ENCODE data around the gene CAVIN2.

CAVIN2 gene, protein sequence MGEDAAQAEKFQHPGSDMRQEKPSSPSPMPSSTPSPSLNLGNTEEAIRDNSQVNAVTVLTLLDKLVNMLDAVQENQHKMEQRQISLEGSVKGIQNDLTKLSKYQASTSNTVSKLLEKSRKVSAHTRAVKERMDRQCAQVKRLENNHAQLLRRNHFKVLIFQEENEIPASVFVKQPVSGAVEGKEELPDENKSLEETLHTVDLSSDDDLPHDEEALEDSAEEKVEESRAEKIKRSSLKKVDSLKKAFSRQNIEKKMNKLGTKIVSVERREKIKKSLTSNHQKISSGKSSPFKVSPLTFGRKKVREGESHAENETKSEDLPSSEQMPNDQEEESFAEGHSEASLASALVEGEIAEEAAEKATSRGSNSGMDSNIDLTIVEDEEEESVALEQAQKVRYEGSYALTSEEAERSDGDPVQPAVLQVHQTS

DNA sequence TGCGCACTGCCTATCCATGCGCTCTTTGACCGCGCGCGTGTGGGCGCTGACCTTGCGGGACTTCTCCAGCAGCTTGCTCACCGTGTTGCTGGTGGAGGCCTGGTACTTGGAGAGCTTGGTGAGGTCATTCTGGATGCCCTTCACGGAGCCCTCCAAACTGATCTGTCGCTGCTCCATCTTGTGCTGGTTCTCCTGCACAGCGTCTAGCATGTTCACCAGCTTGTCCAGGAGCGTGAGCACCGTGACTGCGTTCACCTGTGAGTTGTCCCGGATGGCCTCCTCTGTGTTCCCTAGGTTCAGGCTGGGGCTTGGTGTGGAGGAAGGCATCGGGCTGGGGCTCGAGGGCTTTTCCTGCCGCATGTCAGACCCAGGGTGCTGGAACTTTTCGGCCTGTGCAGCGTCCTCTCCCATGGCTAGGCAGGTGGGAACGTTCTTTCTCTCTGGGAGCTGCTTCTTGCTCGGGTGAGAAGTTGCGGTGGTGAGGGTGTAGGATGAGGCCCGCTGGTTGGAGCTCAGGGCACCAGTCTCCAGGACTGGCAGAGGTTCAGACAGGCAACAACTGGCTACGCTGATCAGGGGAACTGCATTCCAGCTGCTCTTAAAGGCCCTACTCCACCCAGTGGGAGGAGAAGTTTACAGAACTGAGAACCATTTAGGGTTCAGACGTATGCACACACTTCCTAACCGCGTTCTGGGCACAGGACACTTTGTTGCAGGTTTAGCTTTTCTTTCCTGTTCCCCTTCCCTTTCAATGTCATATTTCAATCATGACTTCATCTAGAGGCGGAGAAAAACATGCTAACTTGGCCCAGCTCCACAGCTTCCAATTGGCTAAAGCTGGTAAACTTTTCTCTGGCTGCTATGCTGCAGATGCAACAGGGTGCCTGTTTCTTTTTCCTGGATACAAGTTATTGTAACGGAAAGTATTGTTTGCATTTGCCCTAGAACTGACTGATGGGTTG is at the start of gene CAVIN2:
CAVIN2 (minus strand) TSS at position 574 of the 962 bp plus-strand sequence; CDS start at position 411, 163 bp downstream.
- ChIA-PET POLR2A (ENCODE audit: low non-redundant PET) (no interaction called here), CTCF (no interaction called here)
- peak; percentile 69 for DNase-seq (ENCODE audit: low spot score)
- TF ChIP-seq, protein P1, sequence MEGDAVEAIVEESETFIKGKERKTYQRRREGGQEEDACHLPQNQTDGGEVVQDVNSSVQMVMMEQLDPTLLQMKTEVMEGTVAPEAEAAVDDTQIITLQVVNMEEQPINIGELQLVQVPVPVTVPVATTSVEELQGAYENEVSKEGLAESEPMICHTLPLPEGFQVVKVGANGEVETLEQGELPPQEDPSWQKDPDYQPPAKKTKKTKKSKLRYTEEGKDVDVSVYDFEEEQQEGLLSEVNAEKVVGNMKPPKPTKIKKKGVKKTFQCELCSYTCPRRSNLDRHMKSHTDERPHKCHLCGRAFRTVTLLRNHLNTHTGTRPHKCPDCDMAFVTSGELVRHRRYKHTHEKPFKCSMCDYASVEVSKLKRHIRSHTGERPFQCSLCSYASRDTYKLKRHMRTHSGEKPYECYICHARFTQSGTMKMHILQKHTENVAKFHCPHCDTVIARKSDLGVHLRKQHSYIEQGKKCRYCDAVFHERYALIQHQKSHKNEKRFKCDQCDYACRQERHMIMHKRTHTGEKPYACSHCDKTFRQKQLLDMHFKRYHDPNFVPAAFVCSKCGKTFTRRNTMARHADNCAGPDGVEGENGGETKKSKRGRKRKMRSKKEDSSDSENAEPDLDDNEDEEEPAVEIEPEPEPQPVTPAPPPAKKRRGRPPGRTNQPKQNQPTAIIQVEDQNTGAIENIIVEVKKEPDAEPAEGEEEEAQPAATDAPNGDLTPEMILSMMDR (conservative IDR thresholded peaks at IDR 0.05; ENCODE audit: low read depth), result no peak
- peak within 1 kb of the TSS; percentile 97 for H3K27ac ChIP-seq

DNA sequence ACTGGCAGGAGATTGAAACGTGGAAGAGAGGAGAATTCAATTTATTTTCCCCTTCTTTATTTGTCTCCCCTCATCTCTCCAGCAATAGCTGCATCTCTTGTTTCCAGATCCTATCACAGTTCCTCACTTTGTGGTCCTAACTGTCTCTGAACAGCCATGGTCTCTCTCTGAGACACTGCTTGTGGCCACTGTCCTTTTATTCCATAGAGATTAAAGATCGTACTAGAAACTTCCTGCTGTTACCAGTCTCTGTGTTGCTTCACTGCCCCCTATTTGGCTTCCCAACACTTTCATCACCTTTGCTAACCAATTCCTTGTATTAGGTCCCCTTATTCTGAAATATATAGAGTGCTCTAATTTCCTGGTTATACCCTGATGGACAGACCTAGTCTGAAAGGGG is 48.9 kb upstream of the CAVIN2 start:
- CTCF ChIA-PET, result interaction anchor here (0.5 kb wide), 1 partner anchor 372 kb away, joined by 6 read pairs; no protein-coding TSS in a partner anchor
- POLR2A ChIA-PET (ENCODE audit: low non-redundant PET), result no interaction called here
- TF ChIP-seq, protein P1 (conservative IDR thresholded peaks at IDR 0.05; ENCODE audit: low read depth), result no peak
- DNase-seq (ENCODE audit: low spot score), result no peak
- peak overlapping the region; percentile 88 for H3K27ac ChIP-seq

DNA sequence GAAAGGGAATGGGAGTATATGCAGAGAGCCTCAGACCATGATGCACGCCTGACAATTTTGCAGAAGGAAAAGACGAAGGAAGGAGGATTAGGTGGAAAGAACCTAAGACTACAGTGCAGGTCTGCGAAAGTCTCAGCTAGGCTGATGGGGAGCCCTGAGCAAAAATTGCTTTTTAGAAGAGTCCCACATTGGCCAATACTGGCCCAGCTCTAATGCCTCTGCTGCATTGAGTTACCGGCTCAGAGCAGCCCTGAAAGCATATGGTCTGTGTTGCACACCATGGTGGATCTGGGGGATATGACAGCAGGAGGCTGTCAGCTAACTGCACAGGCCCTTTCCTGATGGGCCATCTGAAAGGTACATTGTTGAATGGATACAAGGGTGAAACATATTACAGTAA is 48.3 kb upstream of the CAVIN2 start:
- POLR2A ChIA-PET (ENCODE audit: low non-redundant PET), result no interaction called here
- CTCF ChIA-PET, result interaction anchor here (0.9 kb wide), 1 partner anchor 63 kb away, joined by 8 read pairs; no protein-coding TSS in a partner anchor
- H3K27ac ChIP-seq, result peak overlapping the region; percentile 88
- no peak for DNase-seq (ENCODE audit: low spot score)
- TF ChIP-seq, protein P1 (conservative IDR thresholded peaks at IDR 0.05; ENCODE audit: low read depth), result no peak

DNA sequence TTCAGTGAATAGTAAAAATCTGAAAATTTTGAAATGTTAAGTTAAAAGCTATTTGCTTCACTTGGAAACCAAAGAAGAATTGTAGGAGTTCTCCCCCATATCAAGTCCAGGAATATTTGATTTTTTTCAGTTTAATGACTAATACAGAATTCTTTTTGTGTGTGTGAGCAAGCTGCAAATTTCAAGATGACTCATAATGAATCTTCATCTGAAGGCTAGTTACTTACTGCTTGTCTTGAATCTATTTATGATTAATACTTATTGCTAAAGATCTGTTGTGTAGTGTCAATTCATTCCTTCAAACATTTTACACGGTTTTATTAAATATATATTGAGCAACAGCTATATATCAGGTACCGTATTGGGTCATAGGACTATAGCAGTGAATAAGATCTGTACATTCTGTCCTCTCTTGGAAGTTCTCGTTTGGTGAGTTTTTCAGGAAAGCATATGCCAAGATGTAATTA is 47.8 kb upstream of the CAVIN2 start:
- peak overlapping the region; percentile 88 for H3K27ac ChIP-seq
- ChIA-PET CTCF (interaction anchor here (0.7 to 0.9 kb wide), 2 partner anchors 33 to 63 kb away, joined by 3 to 8 read pairs; no protein-coding TSS in a partner anchor), POLR2A (ENCODE audit: low non-redundant PET) (no interaction called here)
- TF ChIP-seq, protein P1 (conservative IDR thresholded peaks at IDR 0.05; ENCODE audit: low read depth), result no peak
- peak; percentile 79 for DNase-seq (ENCODE audit: low spot score)

DNA sequence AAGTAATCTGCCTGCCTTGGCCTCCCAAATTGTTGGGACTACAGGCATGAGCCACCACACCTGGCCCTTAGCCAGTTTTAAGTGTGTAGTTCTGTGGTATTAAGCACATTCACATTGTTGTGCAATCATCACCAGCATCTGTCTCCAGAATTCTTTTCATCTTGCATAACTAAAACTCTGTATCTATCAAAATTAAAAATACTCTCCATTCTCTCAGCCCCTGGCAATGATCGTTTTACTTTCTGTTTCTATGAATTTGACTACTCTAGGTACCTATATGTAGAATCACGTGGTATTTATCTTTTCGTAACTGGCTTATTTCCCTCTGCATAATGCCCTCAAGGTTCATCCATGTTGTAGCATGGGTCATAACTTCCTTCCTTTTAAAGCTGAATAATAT is 45.5 kb upstream of the CAVIN2 start:
- POLR2A ChIA-PET (ENCODE audit: low non-redundant PET), result no interaction called here
- H3K27ac ChIP-seq, result peak overlapping the region; percentile 74
- CTCF ChIA-PET, result interaction anchor here (0.7 kb wide), 1 partner anchor 885 kb away, joined by 3 read pairs; no protein-coding TSS in a partner anchor
- DNase-seq (ENCODE audit: low spot score), result no peak
- TF ChIP-seq, protein P1 (conservative IDR thresholded peaks at IDR 0.05; ENCODE audit: low read depth), result no peak

DNA sequence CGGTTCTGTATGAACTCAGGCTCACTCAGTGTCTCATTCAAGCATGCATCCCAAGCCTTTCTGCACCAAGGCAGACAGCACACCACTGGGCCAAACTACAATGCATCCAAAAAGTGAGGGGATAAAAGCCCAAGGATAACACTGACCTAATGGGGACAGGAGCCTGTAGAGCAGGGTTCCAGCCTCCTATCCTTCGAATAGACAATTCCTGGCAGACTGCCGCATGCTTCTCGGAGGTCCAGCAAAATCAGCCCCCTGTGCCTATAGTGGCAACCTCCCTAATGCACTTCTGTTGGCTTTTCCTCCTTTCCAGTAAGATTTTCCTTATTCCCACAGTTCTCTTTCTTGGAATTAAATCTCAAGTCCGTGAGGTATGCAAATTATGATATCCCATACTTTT is 44.8 kb upstream of the CAVIN2 start:
- H3K27ac ChIP-seq, result peak overlapping the region; percentile 74
- no peak for DNase-seq (ENCODE audit: low spot score)
- TF ChIP-seq, protein P1 (conservative IDR thresholded peaks at IDR 0.05; ENCODE audit: low read depth), result no peak
- ChIA-PET CTCF (no interaction called here), POLR2A (ENCODE audit: low non-redundant PET) (no interaction called here)

Measured in RWPE1 (cell line).